Stimulated activated CD8-positive, alpha-beta memory T cell treated with anti-CD3 and anti-CD28 coated beads, Interleukin-15, amount 100 ng/mL, for 24 hours (primary cell): ENCODE data around the gene DAO.
A peak's percentile ranks its signal among the peaks of the same experiment; 100 is the strongest.

Experiments
- DNase-seq: peaks from one replicate; pipeline ENCODE4 v3.0.0-alpha.2; 2020; ENCODE audit warnings: low read depth

Gene DAO

DNA sequence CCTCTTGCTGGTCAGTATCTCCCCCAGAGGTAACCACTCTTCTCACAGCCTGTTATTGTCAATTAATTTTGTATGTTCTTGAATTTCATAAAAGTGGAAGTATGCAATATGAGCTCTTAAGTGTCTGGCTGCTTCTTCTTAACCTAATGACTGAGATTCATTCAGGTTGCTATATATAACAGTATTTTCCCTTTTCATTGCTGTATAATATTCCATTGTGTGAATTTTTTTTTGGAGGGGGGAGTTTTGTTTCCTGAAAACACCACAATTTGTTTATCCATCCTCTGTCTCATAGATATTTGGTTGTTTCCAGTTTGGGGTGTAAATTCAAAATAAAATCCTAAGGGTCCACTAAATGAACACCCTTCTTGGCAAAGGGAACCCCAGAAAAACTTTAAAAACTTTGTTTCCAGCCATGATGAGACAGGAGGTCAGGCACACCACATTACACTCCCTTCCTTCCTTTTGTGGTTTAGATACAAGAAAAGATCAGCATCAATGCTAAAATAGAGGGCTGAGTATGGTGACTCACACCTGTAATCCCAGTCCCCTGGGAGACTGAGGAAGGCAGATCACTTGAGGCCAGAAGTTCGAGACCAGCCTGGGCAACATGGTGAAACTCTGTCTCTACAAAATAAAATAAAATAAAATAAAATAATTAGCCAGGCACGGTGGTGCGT lies 4.1 kb upstream of the DAO start:
- no peak for DNase-seq

DNA sequence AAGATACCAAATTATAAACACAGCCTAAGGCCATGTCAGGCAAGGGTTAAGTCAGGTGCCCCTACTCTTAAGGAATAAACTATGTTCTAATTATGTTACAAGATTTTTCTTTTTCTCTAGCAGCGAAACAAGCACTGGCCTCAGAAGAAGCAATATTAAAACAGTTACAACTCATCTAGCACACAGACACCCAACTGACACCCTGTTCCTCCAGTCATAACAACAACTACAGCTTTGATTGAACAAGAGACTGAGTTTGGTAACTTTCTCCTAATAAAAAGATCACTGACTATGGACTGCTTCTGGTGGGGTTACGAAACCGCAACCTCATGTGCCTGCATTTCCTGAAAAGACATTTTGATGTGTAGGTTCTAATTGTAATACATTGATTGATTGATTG lies 3.3 kb upstream of the DAO start:
- no peak for DNase-seq

DNA sequence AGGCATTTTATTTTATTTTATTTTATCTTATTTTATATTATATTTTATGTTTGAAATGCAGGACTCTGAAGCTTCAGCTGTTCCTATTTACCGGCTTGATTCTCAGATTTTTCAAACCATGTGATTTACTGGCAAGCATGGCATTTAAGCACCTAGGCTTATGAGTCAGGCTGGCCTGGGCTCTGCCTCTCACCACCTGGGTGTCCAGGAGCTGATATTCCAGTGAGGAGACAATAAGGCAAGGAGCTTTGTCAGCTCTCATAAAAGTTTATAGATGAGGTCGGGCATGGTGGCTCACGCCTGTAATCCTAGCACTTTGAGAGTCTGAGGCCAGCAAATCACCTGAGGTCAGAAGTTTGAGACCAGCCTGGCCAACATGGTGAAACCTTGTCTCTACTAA lies 2.1 kb downstream of the DAO start:
- no peak for DNase-seq

DNA sequence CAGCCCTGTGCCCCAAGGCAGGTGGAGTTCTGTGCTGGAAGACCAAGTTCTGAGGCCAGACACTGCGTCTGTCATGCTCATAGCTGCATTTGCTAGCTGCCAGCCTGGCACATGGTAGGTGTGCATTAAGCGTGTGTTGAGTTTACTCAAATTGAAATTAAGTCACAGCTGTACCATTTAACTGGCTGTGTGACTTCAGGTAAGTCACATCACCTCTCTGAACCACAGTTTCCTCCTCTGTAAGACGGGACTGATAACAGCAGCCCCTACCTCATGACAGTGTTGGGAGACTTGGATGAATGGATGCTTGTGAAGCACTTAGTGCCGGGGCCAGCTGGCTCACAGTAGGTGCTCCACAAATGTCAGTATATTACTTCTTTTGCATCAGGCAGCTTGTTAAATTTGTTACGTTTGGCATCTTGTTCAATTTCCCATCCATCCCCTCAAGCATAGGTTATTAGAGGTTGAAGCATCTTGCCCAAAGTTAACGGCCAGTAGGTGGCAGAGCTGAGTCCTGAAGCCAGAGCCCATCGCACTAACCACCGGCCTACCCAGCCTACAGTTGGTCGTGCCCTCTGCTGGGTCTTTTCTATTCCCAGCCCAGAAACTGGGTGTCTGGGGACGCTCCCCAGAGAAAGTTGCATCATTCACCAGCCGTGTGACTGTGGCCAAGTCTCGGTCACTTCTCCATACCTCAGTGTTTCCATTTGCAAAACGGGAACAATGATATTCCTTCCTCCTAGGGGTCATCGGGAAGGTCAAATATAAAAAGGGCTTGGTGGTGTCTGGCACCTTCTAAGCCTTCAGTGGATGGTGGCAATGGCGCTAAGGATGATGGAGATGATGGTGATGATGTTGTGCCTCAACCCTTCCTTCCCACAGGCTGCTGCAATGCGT lies 4.5 kb downstream of the DAO start:
- DNase-seq: peak; percentile 38

DNA sequence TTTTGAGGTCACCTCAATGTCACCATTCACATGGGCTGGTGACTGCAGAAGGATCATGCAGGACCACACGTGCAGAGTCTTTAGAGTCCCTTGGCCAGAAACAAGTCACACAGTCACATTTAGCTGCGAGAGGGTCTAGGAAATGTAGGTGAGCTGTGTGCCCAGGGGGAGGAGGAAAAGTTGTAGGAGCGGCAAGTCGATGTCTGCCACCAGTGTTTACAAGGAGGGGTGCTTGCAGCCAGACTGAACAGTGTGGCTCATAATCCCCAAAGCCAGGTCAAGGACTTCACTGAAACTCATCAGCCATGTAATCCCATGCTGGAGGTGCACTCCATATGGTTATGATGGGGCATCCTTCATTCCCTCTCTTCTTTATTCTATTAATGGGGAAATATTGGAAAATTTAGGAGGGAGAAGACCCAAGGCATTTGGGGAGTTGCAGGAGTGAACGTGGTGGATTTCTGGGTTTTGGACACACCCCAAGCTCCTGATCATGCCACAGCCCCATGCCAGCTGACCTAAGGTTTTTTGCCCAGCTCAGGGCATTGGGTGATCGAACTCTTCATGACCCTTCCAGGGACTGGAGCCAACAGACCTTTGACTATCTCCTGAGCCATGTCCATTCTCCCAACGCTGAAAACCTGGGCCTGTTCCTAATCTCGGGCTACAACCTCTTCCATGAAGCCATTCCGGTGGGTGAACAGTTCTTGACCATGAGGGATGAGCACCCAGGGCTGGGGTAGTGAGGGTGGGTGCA lies 7.2 kb downstream of the DAO start:
- no peak for DNase-seq

DNA sequence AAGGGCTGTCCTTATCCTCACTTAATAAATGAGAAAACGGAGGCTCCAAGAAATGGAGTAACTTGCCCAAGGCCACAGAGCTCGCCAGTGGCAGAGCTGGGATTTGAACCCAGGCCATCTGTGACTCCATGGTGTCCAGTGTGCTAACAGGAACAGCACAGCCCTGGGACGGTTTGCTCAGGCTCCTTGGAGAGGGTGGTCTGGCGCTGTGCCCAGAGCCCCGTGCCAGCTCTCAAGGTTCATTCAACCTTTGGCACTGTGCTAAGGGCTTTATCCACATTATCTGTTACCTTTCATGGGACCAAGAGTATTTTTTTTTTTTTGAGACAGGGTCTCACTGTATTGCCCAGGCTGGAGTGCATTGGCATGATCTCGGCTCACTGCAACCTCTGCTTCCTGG lies 8.1 kb downstream of the DAO start:
- no peak for DNase-seq

- DNase-seq: no peak
Measured at GRCh38 chr12:108890208-108890607, 10.3 kb downstream of the DAO start.

- no peak for DNase-seq
Measured at GRCh38 chr12:108895220-108895802, 15.4 kb downstream of the DAO start.

DNA sequence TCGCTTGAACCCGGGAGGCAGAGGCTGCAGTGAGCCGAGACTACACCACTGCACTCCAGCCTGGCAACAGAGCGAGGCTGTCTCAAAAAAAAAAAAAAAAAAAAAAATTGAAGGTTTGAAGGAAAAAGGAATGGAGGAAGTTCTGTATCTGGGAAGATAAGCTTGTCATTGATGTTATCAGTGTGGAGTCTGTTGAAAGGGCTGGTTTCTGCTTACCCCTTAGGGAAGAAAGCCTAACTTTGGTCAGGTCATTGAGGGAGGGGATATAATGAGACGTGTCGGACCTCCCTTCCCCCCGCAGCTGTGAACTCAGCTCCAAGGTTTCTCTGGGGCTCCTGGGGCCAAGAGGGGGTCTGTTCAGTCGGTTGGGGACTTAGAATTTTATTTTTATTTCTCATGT lies 16.4 kb downstream of the DAO start:
- DNase-seq: no peak

DNA sequence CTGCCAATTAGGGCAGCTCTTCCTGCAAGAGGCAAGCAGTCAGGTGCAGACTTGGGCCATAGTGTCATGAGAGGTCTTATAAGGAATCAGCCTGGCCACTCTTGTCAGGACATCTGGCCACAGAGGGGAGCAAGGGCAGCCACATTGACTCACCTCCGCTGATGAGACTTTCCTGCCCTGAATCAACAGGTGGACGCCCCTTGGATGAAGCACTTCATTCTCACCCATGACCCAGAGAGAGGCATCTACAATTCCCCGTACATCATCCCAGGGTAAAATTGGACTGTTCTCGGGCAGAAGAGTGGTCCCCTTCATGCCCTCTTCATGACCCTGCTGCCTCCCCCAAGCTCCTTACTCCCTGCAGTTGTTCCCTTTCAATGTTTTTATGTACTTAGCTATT lies 16.9 kb downstream of the DAO start:
- no peak for DNase-seq

- DNase-seq: no peak
Measured at GRCh38 chr12:108899145-108899544, 19.3 kb downstream of the DAO start.

DNA sequence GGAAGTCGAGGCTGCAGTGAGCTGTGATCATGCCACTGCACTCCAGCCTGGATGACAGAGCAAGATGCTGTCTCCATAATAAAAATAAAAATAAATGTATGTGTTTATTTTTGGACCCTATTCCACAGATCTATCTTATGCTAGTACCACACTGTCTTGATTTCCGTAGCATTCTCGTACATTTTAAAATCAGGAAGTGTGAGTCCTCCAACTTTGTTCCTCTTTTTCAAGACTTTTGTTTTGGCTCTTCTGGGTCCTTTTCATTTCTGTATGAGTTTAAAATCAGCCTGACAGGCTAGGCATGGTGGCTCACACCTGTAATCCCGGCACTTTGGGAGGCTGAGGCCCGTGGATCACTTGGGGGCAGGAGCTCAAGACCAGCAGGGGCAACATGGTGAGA lies 25.8 kb downstream of the DAO start:
- no peak for DNase-seq

DNA sequence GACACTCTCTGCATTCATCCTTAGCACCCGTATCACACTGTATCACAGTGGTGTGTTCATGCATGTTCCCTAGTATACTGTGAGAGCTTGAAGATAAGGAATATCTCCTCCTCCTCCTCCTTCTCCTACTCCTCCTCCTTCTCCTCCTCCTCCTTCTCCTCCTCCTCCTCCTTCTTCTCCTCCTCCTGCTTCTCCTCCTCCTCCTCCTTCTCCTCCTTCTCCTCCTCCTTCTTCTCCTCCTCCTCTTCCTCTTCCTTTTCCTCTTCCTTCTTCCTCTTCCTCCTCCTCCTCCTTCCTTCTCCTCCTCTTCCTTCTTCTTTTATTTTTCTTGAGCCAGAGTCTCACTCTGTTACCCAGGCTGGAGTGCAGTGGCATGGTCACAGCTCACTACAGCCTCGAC lies 27.1 kb downstream of the DAO start:
- no peak for DNase-seq

DNA sequence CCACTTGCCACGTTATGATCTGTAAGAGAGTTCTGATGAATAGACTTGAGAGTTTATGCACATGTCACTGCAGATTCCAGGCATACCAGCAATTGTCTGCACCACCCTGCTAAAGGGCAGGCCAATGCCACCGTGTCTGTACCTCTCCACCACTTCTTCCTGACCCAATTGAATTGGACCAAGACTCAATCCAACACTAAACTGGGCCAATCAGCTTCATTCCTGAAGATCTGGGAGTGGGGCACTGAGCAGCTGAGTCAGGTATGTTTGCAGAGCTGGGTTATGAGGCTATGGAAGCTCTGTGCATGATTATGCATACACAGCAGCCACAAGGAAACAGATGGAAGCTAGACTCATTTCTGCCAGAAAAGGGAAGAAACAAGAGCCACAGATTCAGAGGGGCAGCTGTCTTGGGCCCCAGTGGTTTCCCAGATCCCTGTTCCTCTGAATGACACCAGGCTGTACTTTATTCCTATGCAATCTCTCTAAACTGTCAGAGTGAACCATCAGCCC lies 28.0 kb downstream of the DAO start:
- DNase-seq: no peak

DNA sequence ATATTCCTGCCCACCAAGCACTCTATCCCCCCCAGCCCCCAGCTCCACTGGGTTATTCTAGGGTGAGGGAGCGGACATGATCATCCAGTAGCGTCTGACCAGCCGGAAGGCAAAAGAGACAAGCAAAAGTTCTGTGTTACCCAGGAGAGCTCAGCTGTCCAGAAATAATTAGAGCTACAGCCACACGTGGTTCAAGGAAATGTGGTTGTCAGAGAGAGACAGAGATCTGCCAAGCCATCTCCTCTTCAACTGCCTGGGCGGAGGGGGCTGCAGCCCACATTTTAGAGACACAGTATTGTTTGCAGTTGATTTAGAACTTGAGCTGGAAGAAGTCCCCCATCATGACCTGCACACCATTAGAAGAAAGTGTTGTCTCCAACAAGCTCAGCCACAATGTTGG lies 30.4 kb downstream of the DAO start:
- DNase-seq: no peak

DNA sequence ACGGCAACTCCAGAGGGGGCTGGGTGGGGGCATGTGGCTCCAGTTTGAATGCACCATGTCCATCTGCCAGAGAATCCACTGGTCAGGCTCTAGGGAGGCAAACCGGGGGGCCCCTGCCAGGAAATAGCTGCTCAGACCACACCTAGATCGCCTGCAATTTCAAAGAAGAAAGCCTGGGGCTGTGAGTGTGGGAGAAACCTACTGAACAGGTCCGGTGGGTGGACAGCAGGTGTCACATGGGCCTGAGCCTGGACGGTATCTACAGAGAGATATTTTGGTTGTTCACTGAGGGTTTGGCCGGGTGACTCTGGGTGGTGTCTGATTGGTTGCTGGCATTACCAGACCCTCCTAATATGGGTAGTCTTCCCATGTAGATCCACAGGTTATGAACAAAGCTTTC lies 32.0 kb downstream of the DAO start:
- no peak for DNase-seq

GRCh38 chr12:108912361-108912760 lies 32.5 kb downstream of the DAO start:
- DNase-seq: no peak

DNA sequence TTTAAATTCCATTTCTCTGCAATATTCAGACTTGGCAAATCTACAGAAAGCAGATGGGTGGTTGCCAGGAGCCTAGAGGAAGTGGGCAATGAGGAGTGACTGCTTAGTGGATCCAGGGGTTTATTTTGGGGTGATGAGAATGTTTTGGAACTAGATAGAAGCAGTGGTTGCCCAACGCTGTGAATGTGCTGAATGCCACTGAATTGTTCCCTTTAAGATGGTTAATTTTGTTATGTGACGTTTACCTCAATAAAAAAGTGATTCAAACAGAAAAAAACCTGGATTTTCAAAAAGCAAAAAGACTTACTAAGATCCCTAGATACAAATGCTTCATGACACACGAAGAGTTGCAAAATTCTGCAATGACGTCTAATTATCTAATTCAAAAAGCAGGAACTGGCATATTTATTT lies 34.2 kb downstream of the DAO start:
- DNase-seq: no peak

- no peak for DNase-seq
Measured at GRCh38 chr12:108915632-108916133, 35.8 kb downstream of the DAO start.

- DNase-seq: no peak
Measured at GRCh38 chr12:108916336-108916735, 36.4 kb downstream of the DAO start.

- no peak for DNase-seq
Measured at GRCh38 chr12:108918206-108918605, 38.3 kb downstream of the DAO start.
